OCI-LY1 (cell line): ENCODE measurements around the gene TULP4.

Source experiments
- H2AFZ ChIP-seq: fragments of 200-600 bp; sonication (generic), shearing (Covaris generic); 2 replicates; pipeline ENCODE4 v1.6.0; 2014; ENCODE audit warnings: antibody characterized with exemption, mild to moderate bottlenecking, low read length
- H3F3A ChIP-seq: fragments of 200-600 bp; sonication (generic), shearing (Covaris generic); 2 replicates; pipeline ENCODE4 v1.6.0; 2014; ENCODE audit warnings: mild to moderate bottlenecking, antibody characterized with exemption, low read length, moderate library complexity; ENCODE audit not compliant: insufficient read depth
- H3K27ac ChIP-seq: fragments of 200-600 bp; sonication (generic); 2 replicates; pipeline ENCODE4 v1.5.1; 2014; ENCODE audit warnings: low read length, mixed run types, mild to moderate bottlenecking, low read depth; ENCODE audit not compliant: poor library complexity, severe bottlenecking
- H3K27me3 ChIP-seq: fragments of 200-600 bp; sonication (generic); 2 replicates; pipeline ENCODE4 v1.6.0; 2014; ENCODE audit warnings: antibody characterized with exemption, mild to moderate bottlenecking, low read length, moderate library complexity; ENCODE audit not compliant: insufficient read depth
- H3K36me3 ChIP-seq: fragments of 200-600 bp; sonication (generic); 2 replicates; pipeline ENCODE4 v1.6.1; 2014; ENCODE audit warnings: mild to moderate bottlenecking, antibody characterized with exemption, low read length, moderate library complexity, mixed read lengths; ENCODE audit not compliant: insufficient read depth
- H3K4me1 ChIP-seq: fragments of 200-600 bp; sonication (generic); 2 replicates; pipeline ENCODE4 v1.5.1; 2014; ENCODE audit warnings: mild to moderate bottlenecking, low read length, moderate library complexity; ENCODE audit not compliant: insufficient read depth, severe bottlenecking
- H3K4me2 ChIP-seq: fragments of 200-600 bp; sonication (generic), shearing (Covaris generic); 2 replicates; pipeline ENCODE4 v1.6.1; 2014; ENCODE audit warnings: low read length
- H3K4me3 ChIP-seq: fragments of 200-600 bp; sonication (generic); 2 replicates; pipeline ENCODE4 v1.5.1; 2014; ENCODE audit warnings: low read length, low read depth, mild to moderate bottlenecking, mixed read lengths; ENCODE audit not compliant: poor library complexity, severe bottlenecking
- H3K79me2 ChIP-seq: fragments of 200-600 bp; shearing (Covaris generic); 2 replicates; pipeline ENCODE4 v1.6.1; 2016; ENCODE audit warnings: mixed run types, low read length, mixed read lengths; ENCODE audit not compliant: insufficient read depth
- H3K9ac ChIP-seq: fragments of 200-600 bp; sonication (generic), shearing (Covaris generic); 2 replicates; pipeline ENCODE4 v1.6.1; 2014; ENCODE audit warnings: mild to moderate bottlenecking, low read length, mixed read lengths
- H3K9me2 ChIP-seq: fragments of 200-600 bp; sonication (generic), shearing (Covaris generic); 2 replicates; pipeline ENCODE4 v1.6.1; 2014; ENCODE audit warnings: low read depth, mild to moderate bottlenecking, low read length, mixed read lengths
- H3K9me3 ChIP-seq: fragments of 200-600 bp; shearing (Covaris generic); 2 replicates; pipeline ENCODE4 v1.6.1; 2014; ENCODE audit warnings: low read length, mixed read lengths
- H4K20me1 ChIP-seq: fragments of 200-600 bp; sonication (generic), shearing (Covaris generic); 2 replicates; pipeline ENCODE4 v1.6.0; 2016; ENCODE audit warnings: mild to moderate bottlenecking, low read length; ENCODE audit not compliant: insufficient read depth
- EZH2 ChIP-seq: fragments of 200-600 bp; sonication (generic), shearing (Covaris generic); IDR thresholded peaks from 2 replicates; pipeline ENCODE4 v1.8.0; 2017; ENCODE audit warnings: borderline replicate concordance, mixed run types, mild to moderate bottlenecking, antibody characterized with exemption, low read length, moderate library complexity, mixed read lengths
- TF ChIP-seq, protein P1 (sequence below): fragments of 200-600 bp; sonication (generic), shearing (Covaris generic); IDR thresholded peaks from 2 replicates; pipeline ENCODE4 v1.5.1; 2017; ENCODE audit warnings: mild to moderate bottlenecking, antibody characterized with exemption, low read length, moderate library complexity, mixed read lengths

The TULP4 gene

DNA sequence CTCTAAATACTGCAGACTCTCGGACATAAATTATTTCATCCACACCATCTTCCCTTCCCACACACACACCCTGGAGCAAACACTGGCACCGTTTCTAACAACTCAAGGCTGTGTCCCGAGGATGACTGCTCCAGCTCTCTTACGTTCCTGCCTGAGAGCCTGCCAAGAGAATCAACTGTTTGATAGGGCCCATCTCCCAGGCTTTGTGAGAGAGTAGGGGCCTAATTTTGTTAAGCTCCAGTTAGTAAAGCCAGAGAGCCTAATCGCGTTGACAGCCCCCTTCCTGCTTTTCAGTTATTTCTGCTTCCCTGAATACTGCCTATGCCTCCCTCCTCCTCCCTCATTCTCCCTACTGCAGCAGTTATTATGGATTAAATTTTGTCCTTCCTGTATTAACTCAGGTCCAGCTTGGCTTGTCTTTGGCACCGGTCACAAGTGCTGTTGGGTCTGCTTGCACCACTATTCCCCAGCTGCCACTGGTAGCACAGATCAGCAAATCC, 129.5 kb downstream of the TULP4 start:
- Histone ChIP-seq H3K27me3 (no peaks in the 10 kb centered on the region), H3K9ac (no peak overlapping the region), H3K4me2 (no peak overlapping the region), H3K9me3 (no peaks in the 10 kb centered on the region), H4K20me1 (no peaks in the 10 kb centered on the region), H3F3A (no peaks in the 10 kb centered on the region), H3K4me3 (no peak overlapping the region), H3K4me1 (no peaks in the 10 kb centered on the region), H3K27ac (no peak overlapping the region), H3K79me2 (no peaks in the 10 kb centered on the region), H2AFZ (no peak overlapping the region), H3K36me3 (no peaks in the 10 kb centered on the region; the same call in 1 of the 2 replicates), H3K9me2 (no peaks in the 10 kb centered on the region)
- no peak for TF ChIP-seq EZH2
- TF ChIP-seq, protein P1, sequence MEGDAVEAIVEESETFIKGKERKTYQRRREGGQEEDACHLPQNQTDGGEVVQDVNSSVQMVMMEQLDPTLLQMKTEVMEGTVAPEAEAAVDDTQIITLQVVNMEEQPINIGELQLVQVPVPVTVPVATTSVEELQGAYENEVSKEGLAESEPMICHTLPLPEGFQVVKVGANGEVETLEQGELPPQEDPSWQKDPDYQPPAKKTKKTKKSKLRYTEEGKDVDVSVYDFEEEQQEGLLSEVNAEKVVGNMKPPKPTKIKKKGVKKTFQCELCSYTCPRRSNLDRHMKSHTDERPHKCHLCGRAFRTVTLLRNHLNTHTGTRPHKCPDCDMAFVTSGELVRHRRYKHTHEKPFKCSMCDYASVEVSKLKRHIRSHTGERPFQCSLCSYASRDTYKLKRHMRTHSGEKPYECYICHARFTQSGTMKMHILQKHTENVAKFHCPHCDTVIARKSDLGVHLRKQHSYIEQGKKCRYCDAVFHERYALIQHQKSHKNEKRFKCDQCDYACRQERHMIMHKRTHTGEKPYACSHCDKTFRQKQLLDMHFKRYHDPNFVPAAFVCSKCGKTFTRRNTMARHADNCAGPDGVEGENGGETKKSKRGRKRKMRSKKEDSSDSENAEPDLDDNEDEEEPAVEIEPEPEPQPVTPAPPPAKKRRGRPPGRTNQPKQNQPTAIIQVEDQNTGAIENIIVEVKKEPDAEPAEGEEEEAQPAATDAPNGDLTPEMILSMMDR, result no peak

DNA sequence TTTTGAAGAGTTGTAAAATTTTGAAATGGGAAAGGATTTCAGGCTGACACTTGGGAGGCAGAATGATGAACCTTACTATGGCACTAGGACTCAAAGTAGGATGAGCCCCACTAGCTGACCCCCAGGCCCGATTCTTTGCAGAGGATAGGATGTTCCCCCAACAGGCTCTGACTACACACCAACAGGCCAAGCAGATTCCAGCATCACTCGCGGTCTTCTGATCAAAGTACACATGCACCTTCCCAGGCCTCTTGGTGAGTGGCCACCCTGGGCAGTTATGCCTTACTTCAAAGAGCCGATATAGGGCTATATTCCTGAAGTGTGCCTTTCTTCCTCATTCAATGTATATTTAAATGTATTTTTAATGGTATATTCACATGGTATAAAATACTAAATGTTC, 130.0 kb downstream of the TULP4 start:
- H2AFZ ChIP-seq, result no peak overlapping the region
- no peaks in the 10 kb centered on the region for H4K20me1 ChIP-seq
- H3K9ac ChIP-seq, result no peak overlapping the region
- H3K9me3 ChIP-seq, result no peaks in the 10 kb centered on the region
- H3F3A ChIP-seq, result no peaks in the 10 kb centered on the region
- no peaks in the 10 kb centered on the region for H3K4me1 ChIP-seq
- H3K4me3 ChIP-seq, result no peak overlapping the region
- no peak overlapping the region for H3K4me2 ChIP-seq
- no peaks in the 10 kb centered on the region for H3K27me3 ChIP-seq
- H3K27ac ChIP-seq, result no peak overlapping the region
- TF ChIP-seq EZH2, result no peak
- TF ChIP-seq, protein P1, result no peak
- no peaks in the 10 kb centered on the region for H3K9me2 ChIP-seq
- H3K79me2 ChIP-seq, result no peaks in the 10 kb centered on the region
- H3K36me3 ChIP-seq, result no peaks in the 10 kb centered on the region; the same call in 1 of the 2 replicates

DNA sequence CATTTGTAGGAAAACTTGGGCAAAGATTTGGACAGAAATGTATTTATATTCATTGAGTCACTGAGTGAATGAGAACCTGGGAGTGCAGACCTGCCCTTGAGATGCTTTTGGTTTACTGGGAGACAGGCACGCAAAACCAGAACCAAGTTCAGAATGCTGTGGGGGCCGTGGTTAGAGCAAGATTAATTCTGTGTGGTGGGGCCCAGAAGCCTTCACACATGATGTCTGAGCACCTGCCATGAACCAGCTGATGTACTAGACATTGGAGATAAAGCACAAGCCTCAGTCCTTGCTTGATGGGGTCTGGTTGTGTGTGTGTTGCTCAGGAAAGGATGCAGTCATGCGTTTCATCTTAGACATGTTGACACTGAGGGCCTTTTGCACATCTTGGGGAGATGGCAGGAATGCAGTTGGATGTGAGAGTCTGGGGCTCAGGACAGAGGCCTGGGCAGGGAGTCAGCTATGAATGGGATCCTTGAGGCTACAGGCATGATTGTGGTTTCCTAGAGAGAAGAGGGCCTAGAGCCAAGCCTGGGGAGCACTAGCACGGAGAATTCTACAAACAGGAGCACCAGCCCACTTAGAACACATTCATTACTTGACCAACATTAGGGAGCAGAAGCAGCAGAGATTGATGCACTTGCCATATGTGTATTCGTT, 133.3 kb downstream of the TULP4 start:
- H3F3A ChIP-seq, result no peaks in the 10 kb centered on the region
- TF ChIP-seq, protein P1, result no peak
- no peak for TF ChIP-seq EZH2
- H3K27ac ChIP-seq, result no peak overlapping the region
- no peaks in the 10 kb centered on the region for H3K9me3 ChIP-seq
- no peaks in the 10 kb centered on the region for H3K79me2 ChIP-seq
- peaks cover 16% of the 10 kb centered on the region for H3K36me3 ChIP-seq
- H4K20me1 ChIP-seq, result no peaks in the 10 kb centered on the region
- no peak overlapping the region for H3K9ac ChIP-seq
- H3K27me3 ChIP-seq, result no peaks in the 10 kb centered on the region
- H3K4me3 ChIP-seq, result no peak overlapping the region
- no peak overlapping the region for H3K4me2 ChIP-seq
- H3K9me2 ChIP-seq, result no peaks in the 10 kb centered on the region
- H2AFZ ChIP-seq, result no peak overlapping the region
- H3K4me1 ChIP-seq, result no peaks in the 10 kb centered on the region
